Activated T-cell treated with anti-CD3 and anti-CD28 coated beads for 24 hours (primary cell): ENCODE measurements around the gene LRRC23.
"Not testable (repeated sequence)": the region's sequence is repeated elsewhere in the genome, so short reads cannot be mapped to it uniquely, and the experiment has no call there.

Experiments
- DNase-seq: peaks from one replicate; pipeline ENCODE4 v3.0.0-alpha.2; 2020; ENCODE audit warnings: low read depth

LRRC23 gene

DNA sequence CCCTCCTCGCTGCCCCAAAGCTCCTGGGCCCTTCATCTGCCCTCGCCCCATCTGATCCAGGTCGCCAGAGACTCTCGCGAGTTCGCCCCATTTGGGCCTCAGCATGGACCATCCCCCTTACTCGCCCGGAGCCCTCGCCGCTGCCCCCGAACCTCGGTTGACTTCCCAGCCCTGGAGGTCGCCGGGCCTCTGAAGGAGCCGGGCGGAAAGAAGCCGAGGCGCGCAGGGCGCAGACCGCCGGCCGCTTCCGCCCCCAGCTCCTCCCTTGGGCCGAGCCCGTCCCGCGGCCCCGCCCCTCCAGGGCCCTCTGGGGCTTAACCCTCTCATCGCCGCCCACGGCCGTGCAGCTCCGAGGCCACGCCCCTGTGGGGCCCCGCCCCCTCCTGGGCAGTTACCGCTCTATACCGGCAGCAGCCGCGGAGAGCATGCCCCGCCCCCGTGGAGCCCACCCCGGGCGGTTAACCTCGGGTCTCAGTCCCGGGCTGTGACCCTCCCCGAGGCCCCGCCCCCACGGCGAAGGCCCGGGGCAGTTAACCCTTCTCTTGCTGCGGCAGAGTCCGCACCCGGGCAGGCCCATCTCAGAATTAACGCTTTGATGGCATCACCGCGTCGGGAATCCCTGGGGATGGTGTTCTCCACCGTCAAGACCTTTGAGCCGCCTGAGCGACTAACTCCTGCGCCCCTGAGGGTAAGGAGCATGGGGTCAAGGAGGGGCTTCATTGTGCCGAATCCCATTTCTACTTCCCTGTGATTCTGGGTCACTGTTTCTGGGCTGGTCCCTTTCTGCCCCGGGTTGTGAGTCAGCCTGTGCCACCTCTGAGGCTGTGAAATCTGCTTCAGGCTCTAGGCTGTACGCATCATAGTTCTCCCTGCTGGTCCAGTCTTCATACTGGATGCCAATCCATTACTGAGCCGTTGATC is 31.3 kb upstream of the LRRC23 start, which contains the start of gene SPSB2:
SPSB2 (minus strand) TSS at position 210 of the 921 bp plus-strand sequence. CDS start 402 bp downstream, outside the sequence.
- DNase-seq = peak; percentile 99

DNA sequence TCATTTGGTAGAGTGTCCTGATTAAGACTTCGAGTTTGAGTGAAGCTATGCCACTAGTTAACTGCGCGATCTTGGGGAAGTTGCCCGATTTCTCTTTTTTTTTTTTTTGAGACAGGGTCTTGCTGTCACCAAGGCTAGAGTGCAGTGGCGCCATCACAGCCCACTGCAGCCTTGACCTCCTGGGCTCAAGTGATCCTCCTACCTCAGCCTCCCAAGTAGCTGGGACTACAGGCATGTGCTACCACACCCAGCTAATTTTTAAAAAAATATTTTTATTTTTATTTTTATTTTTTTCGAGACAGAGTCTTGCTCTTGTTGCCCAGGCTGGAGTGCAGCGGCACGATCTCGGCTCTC is 30.6 kb upstream of the LRRC23 start:
- DNase-seq = not testable (repeated sequence)

DNA sequence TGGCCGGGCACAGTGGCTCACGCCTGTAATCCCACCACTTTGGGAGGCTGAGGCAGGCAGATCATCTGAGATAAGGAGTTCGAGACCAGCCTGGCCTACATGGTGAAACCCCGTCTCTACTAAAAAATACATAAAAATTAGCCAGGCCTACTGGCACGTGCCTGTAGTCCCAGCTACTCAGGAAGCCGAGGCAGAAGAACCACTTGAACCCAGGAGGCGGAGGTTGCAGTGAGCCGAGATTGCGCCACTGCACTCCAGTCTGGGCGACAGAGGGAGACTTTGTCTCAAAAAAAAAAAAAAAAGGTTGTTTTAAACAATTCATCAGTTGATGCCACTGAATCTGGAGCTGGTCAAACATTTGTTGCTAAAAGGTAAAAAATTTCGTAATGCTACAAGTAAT is 24.8 kb upstream of the LRRC23 start:
- not testable (repeated sequence) for DNase-seq

DNA sequence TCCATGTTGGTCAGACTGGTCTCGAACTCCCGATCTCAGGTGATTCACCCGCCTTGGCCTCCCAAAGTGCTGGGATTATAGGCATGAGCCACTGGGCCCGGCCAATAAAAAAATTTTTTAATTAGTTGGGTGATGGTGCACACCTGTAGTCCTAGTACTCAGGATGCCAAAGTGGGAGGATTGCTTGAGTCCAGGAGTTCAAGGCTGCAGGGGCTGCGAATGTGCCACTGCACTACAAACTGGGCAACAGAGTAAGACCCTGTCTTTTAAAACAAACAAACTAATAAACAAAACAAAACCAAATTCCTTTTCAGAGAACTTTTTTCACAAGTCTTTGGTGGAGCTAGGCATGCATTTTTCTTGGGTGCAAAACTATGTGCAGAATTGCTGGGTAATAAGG is 21.4 kb upstream of the LRRC23 start:
- no peak for DNase-seq

DNA sequence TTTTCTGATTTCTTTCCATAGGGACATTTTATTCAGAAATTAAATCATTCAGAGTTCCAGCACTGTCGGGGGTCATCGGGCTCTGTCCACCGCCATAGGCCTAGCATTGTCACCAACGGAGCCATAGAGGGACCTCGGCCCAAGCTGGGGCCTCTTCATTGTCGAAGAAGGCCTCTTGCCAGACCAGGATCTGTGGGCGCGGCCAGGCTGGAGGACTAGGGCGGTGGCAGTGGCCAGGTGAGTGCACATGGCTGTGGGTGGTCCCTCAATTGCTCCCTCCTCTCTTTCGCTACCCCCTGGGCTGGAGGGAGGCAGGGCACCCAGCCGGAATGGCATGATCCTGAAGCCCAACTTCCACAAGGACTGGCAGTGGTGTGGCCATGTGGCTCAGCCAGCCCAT is 20.9 kb upstream of the LRRC23 start:
- DNase-seq = no peak

DNA sequence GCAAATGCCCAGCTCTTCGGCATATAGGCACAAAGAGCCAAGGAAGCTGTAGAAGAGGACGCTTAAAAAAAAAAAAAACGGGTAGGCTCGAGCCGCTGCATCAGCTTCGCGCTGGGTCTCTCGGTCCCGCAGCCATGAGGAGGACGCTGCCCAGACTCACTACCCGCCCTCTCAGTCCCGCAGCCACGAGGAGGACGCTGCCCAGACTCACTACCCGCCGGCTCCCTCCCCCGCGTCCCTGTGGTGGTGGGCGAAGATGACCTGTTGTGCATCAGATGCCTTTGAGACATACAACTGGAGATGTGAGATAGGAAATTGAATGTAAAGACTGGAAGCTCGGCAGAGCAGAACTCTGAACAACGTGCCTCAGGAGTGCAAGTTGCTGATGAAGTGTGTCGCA is 20.1 kb upstream of the LRRC23 start:
- DNase-seq = no peak

DNA sequence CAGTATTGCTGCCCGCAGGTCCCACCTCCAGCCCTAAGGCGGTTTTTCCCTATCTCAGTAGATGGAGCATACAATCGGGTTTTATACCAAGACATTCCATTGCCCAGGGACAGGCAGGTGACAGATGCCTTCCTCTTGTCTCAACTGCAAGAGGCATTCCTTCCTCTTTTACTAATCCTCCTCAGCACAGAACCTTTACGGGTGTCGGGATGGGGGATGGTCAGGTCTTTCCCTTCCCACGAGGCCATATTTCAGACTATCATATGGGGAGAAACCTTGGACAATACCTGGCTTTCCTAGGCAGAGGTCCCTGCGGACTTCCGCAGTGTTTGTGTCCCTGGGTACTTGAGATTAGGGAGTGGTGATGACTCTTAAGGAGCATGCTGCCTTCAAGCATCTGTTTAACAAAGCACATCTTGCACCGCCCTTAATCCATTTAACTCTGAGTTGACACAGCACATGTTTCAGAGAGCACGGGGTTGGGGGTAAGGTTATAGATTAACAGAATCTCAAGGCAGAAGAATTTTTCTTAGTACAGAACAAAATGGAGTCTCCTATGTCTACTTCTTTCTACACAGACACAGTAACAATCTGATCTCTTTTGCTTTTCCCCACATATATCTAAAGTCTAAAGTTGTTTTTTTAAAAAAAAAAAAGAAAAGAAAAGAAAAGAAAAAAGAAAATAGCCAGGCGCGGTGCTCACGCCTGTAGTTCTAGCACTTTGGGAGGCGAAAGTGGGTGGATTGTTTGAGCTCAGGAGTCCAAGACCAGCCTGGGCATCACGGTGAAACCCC is 18.2 kb upstream of the LRRC23 start:
- not testable (repeated sequence) for DNase-seq

DNA sequence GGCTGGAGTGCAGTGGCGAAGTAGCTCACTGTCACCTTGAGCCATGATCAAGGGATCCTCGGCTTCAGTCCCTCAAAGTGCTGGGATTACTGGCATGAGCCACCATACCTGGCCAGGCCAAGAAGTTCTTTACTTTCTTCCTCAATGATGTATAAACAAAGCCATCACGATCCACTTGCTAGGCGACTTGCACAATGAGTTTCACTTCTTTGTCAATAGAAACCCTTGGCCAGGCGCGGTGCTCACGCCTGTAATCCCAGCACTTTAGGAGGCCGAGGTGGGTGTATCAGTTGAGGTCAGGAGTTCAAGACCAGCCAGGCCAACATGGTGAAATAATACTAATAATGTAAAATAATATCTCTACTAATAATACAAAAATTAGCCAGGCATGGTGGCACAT is 17.2 kb upstream of the LRRC23 start:
- no peak for DNase-seq

DNA sequence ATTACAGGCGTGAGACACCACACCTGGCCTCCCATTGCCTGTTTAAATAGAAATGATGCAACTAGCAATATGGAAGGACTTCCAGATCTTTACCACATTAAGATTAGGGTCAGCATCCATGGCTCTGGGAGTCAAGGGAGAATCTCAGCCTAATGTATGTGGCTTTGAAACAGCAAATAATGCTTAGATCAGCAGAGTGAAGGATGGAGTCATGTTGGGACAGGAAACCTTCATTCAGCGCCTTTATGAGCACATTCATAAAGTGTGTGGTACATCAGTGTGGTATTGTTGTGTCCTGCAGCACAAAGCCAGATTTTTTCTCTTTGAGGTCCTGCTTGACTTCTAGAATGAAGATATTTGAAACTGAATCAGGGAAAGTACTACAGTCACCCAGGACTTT is 16.3 kb upstream of the LRRC23 start:
- DNase-seq = no peak

DNA sequence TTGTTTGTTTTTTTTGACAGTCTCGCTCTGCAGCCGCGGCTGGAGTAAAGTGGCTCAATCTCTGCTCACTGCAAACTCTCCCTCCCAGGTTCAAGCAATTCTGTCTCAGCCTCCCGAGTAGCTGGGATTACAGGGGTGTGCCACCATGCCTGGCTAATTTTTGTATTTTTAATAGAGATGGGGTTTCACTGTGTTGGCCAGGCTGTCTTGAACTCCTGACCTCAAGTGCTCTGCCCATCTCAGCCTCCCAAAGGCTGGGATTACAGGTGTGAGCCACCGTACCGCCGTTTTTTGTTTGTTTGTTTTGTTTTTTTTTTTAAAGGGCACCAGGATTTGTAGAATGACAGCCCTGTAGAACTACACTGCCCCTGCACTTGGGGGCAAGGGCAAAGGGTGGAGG is 15.8 kb upstream of the LRRC23 start:
- not testable (repeated sequence) for DNase-seq

DNA sequence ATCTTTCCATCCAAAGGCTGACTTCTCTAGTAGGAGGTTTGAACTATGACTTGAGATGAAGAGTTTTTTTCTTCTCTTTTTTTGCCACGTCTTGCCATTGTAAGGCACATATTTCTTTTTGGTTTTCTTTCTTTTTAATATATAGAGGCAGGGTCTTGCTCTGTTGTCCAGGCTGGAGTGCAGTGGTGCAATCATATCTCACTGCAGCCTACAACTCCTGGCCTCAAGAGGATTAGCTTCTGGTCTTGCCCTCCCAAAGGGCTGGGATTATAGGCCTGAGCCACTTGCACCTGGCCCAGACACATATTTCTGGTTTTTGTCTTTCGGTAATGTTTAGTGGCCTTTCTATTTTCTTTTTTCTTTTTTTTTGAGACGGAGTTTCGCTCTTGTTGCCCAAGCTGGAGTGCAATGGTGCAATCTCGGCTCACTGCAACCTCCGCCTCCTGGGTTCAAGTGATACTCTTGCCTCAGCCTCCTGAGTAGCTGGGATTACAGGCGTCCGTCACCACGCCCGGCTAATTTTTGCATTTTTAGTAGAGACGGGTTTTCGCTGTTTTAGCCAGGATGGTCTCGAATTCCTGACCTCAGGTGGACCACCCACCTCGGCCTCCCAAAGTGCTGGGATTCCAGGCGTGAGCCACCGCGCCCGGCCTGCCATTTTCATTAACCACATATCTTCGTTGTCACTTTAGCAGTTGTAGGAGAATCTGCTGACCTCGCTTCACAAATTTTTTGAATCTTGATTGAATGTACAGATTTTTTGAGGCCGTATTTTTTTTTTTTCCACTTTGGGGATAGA is 14.6 kb upstream of the LRRC23 start:
- DNase-seq = not testable (repeated sequence)

DNA sequence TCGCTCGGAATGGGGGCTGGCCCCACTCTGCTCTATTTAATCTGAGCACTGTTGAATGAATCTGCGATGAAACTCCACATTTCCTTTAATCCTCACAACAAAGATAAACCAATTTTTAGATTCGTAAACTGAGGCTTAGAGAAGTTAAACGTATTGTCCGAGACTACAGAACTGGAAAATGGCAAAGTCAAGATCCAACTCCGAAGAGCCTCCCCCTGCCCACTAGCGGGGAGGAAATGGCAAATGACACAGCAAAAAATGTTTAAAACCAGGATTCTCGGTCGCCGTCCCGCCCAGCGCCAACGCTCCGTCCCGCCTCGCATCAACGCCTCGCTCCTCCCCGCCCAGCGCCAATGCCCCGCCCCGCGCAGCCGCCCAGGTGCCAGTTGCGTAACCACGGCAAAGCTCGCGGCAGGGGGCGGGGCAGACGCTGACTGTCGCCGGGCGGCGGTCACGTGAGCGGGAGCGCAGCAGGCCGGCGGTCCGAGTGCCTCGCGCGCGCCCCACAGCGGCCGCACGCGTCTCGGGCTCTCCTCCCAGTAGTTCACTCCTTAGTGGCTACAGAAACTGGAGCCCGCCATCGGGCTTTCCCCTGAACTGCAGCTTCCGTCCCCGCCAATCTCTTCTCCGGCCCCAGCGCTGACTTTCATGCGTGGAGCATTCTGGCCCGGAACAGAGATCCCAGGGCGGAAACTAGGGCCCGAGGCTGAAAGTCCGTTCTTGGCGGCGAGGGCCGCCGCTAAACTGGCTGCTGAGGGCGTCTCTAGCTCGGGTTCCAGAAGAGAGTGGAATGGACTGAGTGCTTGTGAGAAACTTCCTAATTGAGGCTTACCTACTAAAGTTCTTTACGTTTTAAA is 13.6 kb upstream of the LRRC23 start:
- peak; percentile 97 for DNase-seq

DNA sequence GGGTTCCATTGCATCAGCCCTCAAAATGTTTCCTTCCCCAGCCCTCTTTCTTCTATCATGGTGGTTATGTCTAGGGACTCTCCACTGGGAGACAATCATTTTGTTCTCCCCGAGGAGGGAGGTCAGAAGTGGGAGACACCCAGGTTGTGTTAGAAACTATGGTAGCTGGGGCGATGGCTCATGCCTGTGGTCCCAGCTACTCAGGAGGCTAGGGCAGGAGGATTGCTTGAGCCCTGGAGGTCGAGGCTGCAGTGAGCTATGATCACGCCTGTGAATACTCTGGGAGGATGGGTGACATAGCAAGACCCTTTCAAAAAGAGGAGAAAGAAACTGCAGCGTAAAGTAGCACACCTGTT is 13.0 kb upstream of the LRRC23 start:
- no peak for DNase-seq

DNA sequence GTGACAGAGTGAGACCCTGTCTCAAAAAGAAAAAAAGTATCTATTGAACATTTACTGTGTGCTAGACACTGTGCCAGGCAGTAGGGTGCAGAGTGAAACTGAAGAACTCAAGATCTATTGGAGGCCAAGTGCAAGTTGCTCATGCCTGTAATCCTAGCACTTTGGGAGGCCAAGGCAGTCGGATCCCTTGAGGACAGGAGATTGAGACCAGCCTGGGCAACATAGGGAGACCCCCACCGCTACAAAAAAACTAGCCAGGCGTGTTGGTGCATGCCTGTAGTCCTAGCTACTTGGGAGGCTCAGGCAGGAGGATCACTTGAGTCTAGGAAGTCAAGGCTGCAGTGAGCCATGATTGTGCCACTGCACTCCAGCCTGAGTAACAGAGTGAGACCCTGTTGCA is 11.9 kb upstream of the LRRC23 start:
- not testable (repeated sequence) for DNase-seq

DNA sequence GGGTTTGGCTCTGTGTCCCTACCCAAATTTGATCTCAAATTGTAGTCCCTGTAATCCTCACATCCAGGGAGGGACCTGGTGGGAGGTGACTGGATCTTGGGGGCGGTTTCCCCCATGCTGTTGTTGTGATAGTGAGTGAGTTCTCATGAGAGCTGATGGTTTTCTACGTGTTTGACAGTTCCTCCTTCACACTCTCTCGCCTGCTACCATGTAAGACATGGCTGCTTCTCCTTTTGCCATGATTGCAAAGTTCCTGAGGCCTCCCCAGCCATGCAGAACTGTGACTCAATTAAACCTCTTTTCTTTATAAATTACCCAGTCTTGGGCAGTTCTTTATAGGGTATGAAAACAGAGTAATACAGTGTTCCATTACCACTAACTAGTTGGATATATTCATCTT is 10.3 kb upstream of the LRRC23 start:
- DNase-seq = no peak

DNA sequence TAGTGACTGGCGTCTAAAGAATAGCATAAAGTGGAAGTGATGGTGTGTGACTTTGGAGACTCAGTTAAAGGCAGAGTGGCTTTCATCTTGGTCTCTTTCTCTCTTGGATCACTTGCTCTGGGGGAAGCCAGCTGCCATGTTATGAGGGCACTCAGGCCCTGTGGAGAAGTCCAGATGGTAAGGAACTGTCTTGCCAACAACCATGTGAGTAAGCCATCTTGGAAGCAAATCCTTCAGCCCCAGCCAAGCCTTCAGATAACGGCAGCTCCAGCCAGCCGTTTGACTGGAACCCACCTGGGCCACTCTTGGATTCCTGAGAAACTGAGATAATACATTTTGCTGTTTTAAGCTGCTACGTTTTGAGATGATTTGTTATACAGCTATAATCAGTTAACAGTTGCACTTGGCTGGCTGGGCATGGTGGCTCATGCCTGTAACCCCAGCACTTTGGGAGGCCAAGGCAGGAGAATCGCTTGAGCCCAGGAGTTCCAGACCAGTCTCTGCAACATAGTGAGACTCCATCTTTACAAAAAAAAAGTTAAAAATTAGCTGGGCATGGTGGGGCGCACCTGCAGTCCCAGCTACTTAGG is 7.7 kb upstream of the LRRC23 start:
- DNase-seq = no peak

DNA sequence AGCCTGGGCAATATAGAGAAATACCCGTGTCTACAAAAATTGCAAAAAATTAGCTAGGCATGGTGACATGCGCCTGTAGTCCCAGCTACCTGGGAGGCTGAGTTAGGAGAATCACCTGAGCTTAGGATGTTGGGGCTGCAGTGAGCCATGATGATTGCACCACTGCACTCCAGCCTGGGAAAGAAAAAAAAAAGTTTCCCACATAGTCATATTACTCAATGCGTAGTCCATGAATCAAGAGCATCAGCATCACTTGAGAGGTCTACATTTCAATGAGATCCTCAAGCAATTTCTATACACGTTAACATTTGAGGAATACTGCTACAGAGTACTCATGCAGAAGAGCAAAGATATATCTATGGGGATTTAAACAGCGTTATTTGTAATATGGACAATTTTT is 5.2 kb upstream of the LRRC23 start:
- no peak for DNase-seq

DNA sequence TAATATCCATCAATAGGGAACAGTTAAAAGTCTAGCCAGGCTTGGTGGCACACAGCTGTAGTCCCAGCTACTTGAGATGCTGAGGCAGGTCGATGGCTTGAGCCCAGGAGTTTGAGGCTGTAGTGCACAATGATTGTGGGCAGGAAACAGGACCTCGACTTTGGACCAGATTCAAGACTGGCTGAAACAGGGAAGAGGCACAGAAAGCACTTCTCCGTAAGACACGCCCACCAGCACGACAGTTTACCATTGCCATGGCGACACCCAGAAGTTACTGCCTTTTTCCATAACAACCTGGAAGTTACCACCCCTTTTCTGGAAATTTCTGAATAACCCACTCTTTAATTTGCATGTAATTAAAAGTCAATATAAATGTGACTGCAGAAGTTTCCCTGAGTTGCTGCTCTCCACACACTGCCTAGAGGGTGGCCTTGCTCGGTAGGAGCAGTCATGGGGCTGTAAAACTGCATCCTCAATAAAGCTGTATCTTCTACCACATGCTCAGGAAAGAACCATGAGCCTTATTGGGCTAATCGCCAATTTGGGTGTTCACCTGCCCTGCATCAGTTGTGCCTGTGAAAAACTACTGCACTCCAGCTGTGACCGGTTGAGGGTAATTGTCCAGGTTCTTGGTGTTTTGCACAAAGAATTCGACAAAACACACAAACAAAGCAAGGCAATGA is 4.6 kb upstream of the LRRC23 start:
- DNase-seq = no peak

DNA sequence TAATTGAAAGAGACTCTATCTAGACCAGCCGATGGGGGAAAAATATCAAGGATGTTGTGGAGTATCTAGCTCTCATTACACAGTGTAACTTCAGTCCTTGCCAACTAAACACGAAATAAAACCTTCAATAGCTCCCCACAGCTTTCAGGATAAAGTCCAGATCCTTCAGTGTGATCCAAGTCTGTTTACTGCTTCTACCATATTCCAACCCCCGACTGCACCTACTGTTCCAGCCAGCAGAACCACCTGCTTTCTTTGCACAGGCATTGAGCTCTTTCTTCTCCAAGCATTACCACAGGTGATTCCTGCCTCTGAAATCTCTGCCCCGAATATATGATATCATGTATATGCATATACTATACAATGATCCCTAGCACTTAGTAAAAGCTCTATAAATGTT is 2.2 kb upstream of the LRRC23 start:
- no peak for DNase-seq

DNA sequence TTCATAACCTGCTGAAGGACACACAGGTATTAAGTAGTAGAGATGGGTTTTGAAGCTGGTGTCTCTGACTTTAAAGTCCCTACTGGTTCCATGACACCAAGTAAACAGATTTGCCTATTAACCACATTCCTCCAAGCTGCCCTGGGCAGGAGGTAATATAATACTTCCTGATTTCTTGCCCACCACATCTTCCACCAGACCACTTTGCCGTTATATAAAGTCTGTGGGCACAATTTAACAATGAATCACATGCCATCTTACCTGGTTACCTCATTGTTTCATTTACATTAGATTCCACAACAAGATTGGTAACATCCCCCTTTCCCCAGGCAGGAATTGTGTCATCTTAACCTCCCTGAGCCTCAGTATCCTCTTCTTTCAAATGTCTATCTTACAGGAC is 900 bp upstream of the LRRC23 start:
- no peak for DNase-seq
